IMR-90 (cell line): ENCODE results near the gene NRIP1. TPM values are rescaled to one million over a fixed set of nuclear protein-coding genes. Genes with fewer than 3 reads are reported as not detected.
A peak's percentile ranks its signal among the peaks of the same experiment; 100 is the strongest.

ENCODE experiments used
- ATAC-seq: fragments of 200-7000 bp; cut with Tn5 transposase; 2 replicates; pipeline ENCODE4 v1.9.1; 2020; ENCODE audit warnings: low read depth, mild to moderate bottlenecking, moderate library complexity
- BruUV-seq: library from RNA; stranded (reverse); fragments of 400-500 nt; replicated peaks from 2 replicates; lab custom pipeline; 2021; lab: Mats Ljungman, UMichigan
- CTCF ChIA-PET: fragments of 300-600 bp; formaldehyde crosslinking; extraction: SDS; loops from one replicate; lab custom pipeline; 2021; ENCODE audit warnings: antibody characterized with exemption; lab: Yijun Ruan, JAX
- POLR2A ChIA-PET: fragments of 300-600 bp; sonication (Branson Sonifier 250); formaldehyde crosslinking; loops from one replicate; lab custom pipeline; 2022; ENCODE audit warnings: antibody characterized with exemption; ENCODE audit not compliant: unreplicated experiment; lab: Charles Lee
- DNase-seq: peaks from one replicate; pipeline ENCODE4 v3.0.0; 2013
- H2AFZ ChIP-seq: replicated peaks from 2 replicates; pipeline ENCODE3; 2013; ENCODE audit warnings: low read length, mild to moderate bottlenecking; ENCODE audit not compliant: poor library complexity
- H2AK5ac ChIP-seq: 2 replicates; pipeline ENCODE4 v1.6.1; 2013; ENCODE audit warnings: low read depth, low read length, inconsistent platforms
- H2AK9ac ChIP-seq: replicated peaks from 2 replicates; pipeline ENCODE3; 2013; ENCODE audit warnings: mild to moderate bottlenecking, low read depth, low read length, moderate library complexity; ENCODE audit not compliant: poor library complexity
- H2BK120ac ChIP-seq: 2 replicates; pipeline ENCODE4 v1.6.1; 2013; ENCODE audit warnings: low read depth, low read length, inconsistent platforms
- H2BK15ac ChIP-seq: 3 replicates; pipeline ENCODE4 v1.6.1; 2013; ENCODE audit warnings: low read depth, low read length, inconsistent platforms
- H2BK20ac ChIP-seq: 2 replicates; pipeline ENCODE4 v1.6.1; 2013; ENCODE audit warnings: low read depth, mild to moderate bottlenecking, inconsistent platforms, low read length, moderate library complexity
- H2BK5ac ChIP-seq: 2 replicates; pipeline ENCODE4 v1.6.1; 2013; ENCODE audit warnings: mild to moderate bottlenecking, low read depth, low read length, inconsistent platforms; ENCODE audit not compliant: poor library complexity, severe bottlenecking
- H3K14ac ChIP-seq: replicated peaks from 2 replicates; pipeline ENCODE4 v1.6.1; 2013; ENCODE audit warnings: low read depth, low read length, inconsistent platforms
- H3K18ac ChIP-seq: 2 replicates; pipeline ENCODE4 v1.6.1; 2013; ENCODE audit warnings: low read depth, low read length, control low read depth
- H3K23ac ChIP-seq: 2 replicates; pipeline ENCODE4 v1.6.1; 2013; ENCODE audit warnings: low read depth, low read length, inconsistent platforms
- H3K27ac ChIP-seq: 2 replicates; pipeline ENCODE4 v1.5.1; 2013; ENCODE audit warnings: mild to moderate bottlenecking, control low read depth, low read length; ENCODE audit not compliant: insufficient read depth
- H3K27me3 ChIP-seq: 2 replicates; pipeline ENCODE4 v1.6.1; 2013; ENCODE audit warnings: low read length; ENCODE audit not compliant: control insufficient read depth, insufficient read depth
- H3K36me3 ChIP-seq: 2 replicates; pipeline ENCODE4 v1.6.1; 2013; ENCODE audit warnings: low read length, mixed read lengths; ENCODE audit not compliant: control insufficient read depth, insufficient read depth
- H3K4ac ChIP-seq: 2 replicates; pipeline ENCODE4 v1.6.1; 2013; ENCODE audit warnings: low read depth, low read length, inconsistent platforms
- H3K4me1 ChIP-seq: 2 replicates; pipeline ENCODE4 v1.6.1; 2013; ENCODE audit warnings: low read length, mixed read lengths; ENCODE audit not compliant: control insufficient read depth, insufficient read depth
- H3K4me2 ChIP-seq: 2 replicates; pipeline ENCODE4 v1.6.1; 2013; ENCODE audit warnings: low read depth, mild to moderate bottlenecking, control low read depth, low read length, moderate library complexity
- H3K4me3 ChIP-seq: 2 replicates; pipeline ENCODE4 v1.5.1; 2013; ENCODE audit warnings: low read depth, mild to moderate bottlenecking, control low read depth, low read length, moderate library complexity; ENCODE audit not compliant: insufficient read depth
- H3K56ac ChIP-seq: 2 replicates; pipeline ENCODE4 v1.6.1; 2013; ENCODE audit warnings: low read length, inconsistent platforms; ENCODE audit not compliant: insufficient read depth; ENCODE audit errors: extremely low read depth
- H3K79me1 ChIP-seq, 2 experiments: 2 replicates each; pipeline ENCODE4 v1.6.1; 2013; ENCODE audit warnings: low read length in 2 of 2, inconsistent platforms in 1 of 2, low read depth in 1 of 2
- H3K9ac ChIP-seq: 2 replicates; pipeline ENCODE4 v1.6.1; 2013; ENCODE audit warnings: low read depth, low read length, control low read depth
- H3K9me1 ChIP-seq: 2 replicates; pipeline ENCODE4 v1.6.1; 2013; ENCODE audit warnings: low read length, inconsistent platforms; ENCODE audit not compliant: insufficient read depth
- H3K9me3 ChIP-seq: 2 replicates; pipeline ENCODE4 v1.6.1; 2013; ENCODE audit warnings: low read length; ENCODE audit not compliant: control insufficient read depth, insufficient read depth
- H4K20me1 ChIP-seq: 2 replicates; pipeline ENCODE4 v1.6.1; 2013; ENCODE audit warnings: low read length, inconsistent platforms; ENCODE audit not compliant: insufficient read depth
- H4K5ac ChIP-seq: 2 replicates; pipeline ENCODE4 v1.6.1; 2013; ENCODE audit warnings: mild to moderate bottlenecking, low read depth, low read length, control low read depth
- H4K8ac ChIP-seq, 2 experiments: 2 replicates each; pipeline ENCODE4 v1.6.1; 2013; ENCODE audit warnings: low read depth in 2 of 2, low read length in 2 of 2, control low read depth in 1 of 2, inconsistent platforms in 1 of 2
- H4K91ac ChIP-seq: 2 replicates; pipeline ENCODE4 v1.6.1; 2013; ENCODE audit warnings: low read depth, low read length, inconsistent platforms; ENCODE audit not compliant: insufficient read depth
- CEBPB ChIP-seq: IDR thresholded peaks from 2 replicates; pipeline ENCODE4 v1.6.1; 2012; ENCODE audit warnings: low read depth, low read length, improper control_type of control experiment
- RAD21 ChIP-seq: IDR thresholded peaks from 2 replicates; pipeline ENCODE4 v1.6.1; 2012; ENCODE audit warnings: low read length, improper control_type of control experiment
- WGBS, 2 experiments: methylation state at CpG; one replicate each; pipeline versions ENCODE4 v1.1.5 to v1.1.7; 2013; ENCODE audit warnings: missing lambda C conversion rate in 2 of 2; ENCODE audit not compliant: insufficient read length in 1 of 2; ENCODE audit errors: extremely low coverage in 2 of 2; 5-methylcytosine and 5-hydroxymethylcytosine counted together
- dilution Hi-C: fragments of 300-500 bp; cut with HindIII; formaldehyde crosslinking; loops from one replicate; pipeline ENCODE4 v1.14.3; 2018; ENCODE audit warnings: low sequenced_read_pairs; ENCODE audit not compliant: unreplicated experiment
- in situ Hi-C: fragments of 300-500 bp; cut with MboI; formaldehyde crosslinking; loops from 3 replicates; pipeline ENCODE4 v1.14.3; 2019; ENCODE audit warnings: low sequenced_read_pairs, inconsistent platforms, mixed read lengths
- intact Hi-C: fragments of 100-400 bp; cut with micrococcal nuclease; formaldehyde crosslinking; loops from 2 replicates; pipeline ENCODE4 v1.10.0; 2022
- polyA plus RNA-seq, 3 experiments: library from polyadenylated mRNA; depleted of rRNA; stranded (reverse); fragments of >200 nt; gene quantifications; 2 replicates each; pipeline ENCODE4 v1.2.3, GENCODE V29; 2012; ENCODE audit warnings: low replicate concordance in 1 of 3
- total RNA-seq: library from RNA; depleted of rRNA; stranded (reverse); fragments of >200 nt; gene quantifications from 2 replicates; pipeline ENCODE4 v1.2.3, GENCODE V29; 2012

NRIP1 gene
- total and polyA plus RNA-seq, 2 of the 4 experiments (the other 2 are of a cell fraction) = 9.6 to 73.8 TPM

DNA sequence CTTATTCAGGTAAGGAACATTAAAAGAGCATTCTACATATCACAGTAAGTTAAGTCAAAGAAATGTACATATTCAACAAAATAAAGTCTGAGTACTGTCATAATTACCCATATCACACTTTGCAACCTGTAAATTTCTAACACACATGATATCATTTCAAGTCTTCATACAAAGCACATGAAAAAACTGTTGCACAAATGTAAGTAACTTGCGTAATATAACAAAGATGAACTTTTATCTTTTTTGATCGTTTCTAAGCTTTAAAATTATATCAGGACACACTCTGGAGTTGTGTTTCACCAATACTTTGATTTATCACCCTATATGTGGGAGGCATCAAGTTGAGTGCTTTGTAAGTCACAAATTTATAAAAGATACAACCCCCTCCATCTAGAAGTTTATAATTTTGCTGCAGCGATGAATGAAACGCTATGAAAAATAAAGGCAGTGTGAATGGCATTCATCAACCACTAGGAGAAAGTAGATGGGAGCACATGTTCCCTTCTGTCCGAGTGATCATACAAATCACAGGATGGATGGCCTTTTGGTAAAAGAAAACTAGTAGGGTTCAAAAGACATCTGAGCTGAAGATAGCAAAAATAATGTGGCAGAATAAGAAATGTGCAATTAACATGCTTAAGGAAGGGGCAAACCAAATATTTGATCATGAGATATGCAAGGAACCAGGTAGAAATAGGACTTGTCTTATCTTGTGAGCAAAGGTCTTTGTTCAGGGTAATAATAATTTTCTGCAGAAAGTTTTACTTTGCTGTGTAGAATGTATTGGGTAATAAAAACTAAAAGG, 27.5 kb downstream of the NRIP1 start:
- Histone ChIP-seq H2AFZ (no peak overlapping the region), H3K79me1 (peaks cover 12 to 38% of the 10 kb centered on the region in 2 experiments), H4K91ac (no peak overlapping the region), H3K27ac (no peak overlapping the region), H2BK120ac (no peak overlapping the region), H3K4me3 (no peak overlapping the region), H2BK5ac (no peak overlapping the region), H3K23ac (no peak overlapping the region), H3K4me1 (no peaks in the 10 kb centered on the region), H2BK20ac (no peak overlapping the region), H3K9me1 (no peaks in the 10 kb centered on the region), H3K9ac (no peak overlapping the region), H3K36me3 (no peaks in the 10 kb centered on the region; the same call in 1 of the 2 replicates), H3K18ac (no peak overlapping the region), H3K56ac (no peak overlapping the region), H4K20me1 (peaks cover 20% of the 10 kb centered on the region), H3K27me3 (no peaks in the 10 kb centered on the region), H3K4me2 (no peak overlapping the region), H2AK9ac (no peak overlapping the region), H3K4ac (no peak overlapping the region), H3K14ac (no peak overlapping the region), H3K9me3 (no peaks in the 10 kb centered on the region), H4K5ac (no peak overlapping the region), H2AK5ac (no peak overlapping the region), H2BK15ac (no peak overlapping the region), H4K8ac (no peak overlapping the region)
- dilution Hi-C loops = no loop called here
- in situ Hi-C loops = no loop called here
- BruUV-seq = no TSS peak
- DNase-seq = no peak
- no peak for ATAC-seq
- TF ChIP-seq RAD21 = no peak
- TF ChIP-seq CEBPB = peak; percentile 60
- WGBS, 2 experiments = no CpG with 5 or more reads among the region's 5 CpGs
- intact Hi-C loops = no loop called here
- CTCF ChIA-PET = no interaction called here
- POLR2A ChIA-PET = no interaction called here
